B cell (primary cell): ENCODE data around the gene PCMTD2. TPM values are rescaled to one million over a fixed set of nuclear protein-coding genes. Genes with fewer than 3 reads are reported as not detected.
"Not testable (repeated sequence)": the region's sequence is repeated elsewhere in the genome, so short reads cannot be mapped to it uniquely, and the experiment has no call there.

Source experiments
- ATAC-seq: fragments of 200-7000 bp; cut with Tn5 transposase; one replicate; pipeline ENCODE4 v1.10.0; 2021; ENCODE audit warnings: low read depth, mild to moderate bottlenecking, moderate number of reproducible peaks, moderate library complexity
- CTCF ChIA-PET: fragments of 350-600 bp; sonication (Branson Sonifier 250); formaldehyde crosslinking; loops from one replicate; lab custom pipeline; 2021; ENCODE audit warnings: antibody characterized with exemption, inconsistent platforms; lab: Charles Lee
- POLR2A ChIA-PET: fragments of 350-600 bp; sonication (Branson Sonifier 250); formaldehyde crosslinking; loops from one replicate; lab custom pipeline; 2021; ENCODE audit warnings: antibody characterized with exemption; lab: Charles Lee
- DNase-seq: peaks from one replicate; pipeline ENCODE4 v3.0.0; 2013
- H2AFZ ChIP-seq: 2 replicates; pipeline ENCODE4 v1.6.1; 2012; ENCODE audit warnings: mild to moderate bottlenecking, low read depth, low read length; ENCODE audit not compliant: insufficient read depth, poor library complexity, severe bottlenecking
- H3K27ac ChIP-seq, 2 donors: 1 replicate in 1 of 2; 2 replicates in 1 of 2; pipeline ENCODE4 v1.5.1; 2012 to 2013; ENCODE audit warnings: low read length in 2 of 2, mild to moderate bottlenecking in 2 of 2, moderate library complexity in 1 of 2
- H3K27me3 ChIP-seq, 4 experiments: fragments of 200-600 bp in 1 of 4; sonication (generic) in 1 of 4; replicated peaks in 1 of 4; 1 replicate in 2 of 4; 2 replicates in 2 of 4; pipeline versions ENCODE4 v1.6.1 to v1.7.0; 2013 to 2016; ENCODE audit warnings: low read length in 3 of 4, mild to moderate bottlenecking in 2 of 4, mixed read lengths in 1 of 4, moderate library complexity in 1 of 4; ENCODE audit not compliant: insufficient read depth in 4 of 4, control insufficient read depth in 3 of 4; ENCODE audit errors: control extremely low read depth in 1 of 4
- H3K36me3 ChIP-seq, 2 experiments: replicated peaks in 1 of 2; 1 replicate in 1 of 2; 2 replicates in 1 of 2; pipeline versions ENCODE4 v1.6.1 to v1.7.1; 2013; ENCODE audit warnings: low read length in 1 of 2; ENCODE audit not compliant: insufficient read depth in 2 of 2, control insufficient read depth in 1 of 2; ENCODE audit errors: control extremely low read depth in 1 of 2, extremely low read depth in 1 of 2
- H3K4me1 ChIP-seq, 2 donors: fragments of 200-600 bp in 1 of 2; sonication (generic) in 1 of 2; 1 replicate in 1 of 2; 2 replicates in 1 of 2; pipeline versions ENCODE4 v1.5.1 to v1.6.1; 2013 to 2017; ENCODE audit warnings: low read length in 2 of 2; ENCODE audit not compliant: control insufficient read depth in 2 of 2, insufficient read depth in 2 of 2
- H3K4me2 ChIP-seq: replicated peaks from 2 replicates; pipeline ENCODE3; 2012; ENCODE audit warnings: mild to moderate bottlenecking, low read depth, low read length; ENCODE audit not compliant: poor library complexity, severe bottlenecking
- H3K4me3 ChIP-seq, 5 experiments: fragments of 200-600 bp in 1 of 5; sonication (generic) in 1 of 5; 1 replicate in 3 of 5; 2 replicates in 2 of 5; pipeline versions ENCODE4 v1.5.1 to v1.7.0; 2011 to 2016; ENCODE audit warnings: low read length in 4 of 5, mild to moderate bottlenecking in 4 of 5, low read depth in 2 of 5, control low read depth in 1 of 5, moderate library complexity in 1 of 5; ENCODE audit not compliant: insufficient read depth in 1 of 5; ENCODE audit errors: control extremely low read depth in 1 of 5, extremely low read depth in 1 of 5
- H3K79me2 ChIP-seq: fragments of 200-600 bp; sonication (generic); one replicate; pipeline ENCODE4 v1.6.0; 2016; ENCODE audit warnings: low read length; ENCODE audit not compliant: control insufficient read depth, insufficient read depth
- H3K9ac ChIP-seq: fragments of 200-600 bp; sonication (generic); 2 replicates; pipeline ENCODE4 v1.6.1; 2017; ENCODE audit warnings: mild to moderate bottlenecking, low read length, moderate library complexity
- H3K9me3 ChIP-seq, 3 donors: one replicate each; pipeline versions ENCODE4 v1.6.1 to v1.7.1; 2013; ENCODE audit warnings: low read length in 2 of 3; ENCODE audit not compliant: control insufficient read depth in 2 of 3, insufficient read depth in 1 of 3; ENCODE audit errors: control extremely low read depth in 1 of 3
- H4K20me1 ChIP-seq: 2 replicates; pipeline ENCODE4 v1.6.0; 2012; ENCODE audit warnings: mild to moderate bottlenecking, low read length; ENCODE audit not compliant: insufficient read depth, control insufficient read depth, poor library complexity, severe bottlenecking
- H3K27ac Mint-ChIP-seq: one replicate; pipeline ENCODE4 v1.8.0; 2021; ENCODE audit warnings: mixed read lengths
- H3K27me3 Mint-ChIP-seq: one replicate; pipeline ENCODE4 v1.8.0; 2021; ENCODE audit warnings: mixed read lengths
- H3K4me1 Mint-ChIP-seq: one replicate; pipeline ENCODE4 v1.8.0; 2021; ENCODE audit warnings: mixed read lengths
- H3K4me3 Mint-ChIP-seq: one replicate; pipeline ENCODE4 v1.8.0; 2021; ENCODE audit warnings: mixed read lengths
- H3K9me3 Mint-ChIP-seq: one replicate; pipeline ENCODE4 v1.8.0; 2022; ENCODE audit warnings: mixed read lengths; ENCODE audit not compliant: insufficient read depth
- WGBS: methylation state at CpG from one replicate; pipeline ENCODE4 v1.1.5; 2013; ENCODE audit warnings: missing lambda C conversion rate; ENCODE audit not compliant: insufficient coverage; 5-methylcytosine and 5-hydroxymethylcytosine counted together
- intact Hi-C: fragments of 100-400 bp; cut with micrococcal nuclease; formaldehyde crosslinking; loops from one replicate; pipeline ENCODE4 v1.10.0; 2022
- polyA plus RNA-seq: library from polyadenylated mRNA; depleted of rRNA; stranded (reverse); fragments of >200 nt; gene quantifications from 2 replicates; pipeline ENCODE4 v1.2.3, GENCODE V29; 2012
- total RNA-seq, 2 donors: library from RNA; stranded (reverse); fragments of 120-200 nt in 1 of 2; gene quantifications; 1 replicate in 1 of 2; 2 replicates in 1 of 2; pipeline versions ENCODE4 v1.2.3 to v1.2.4, GENCODE V29; 2013 to 2022

The PCMTD2 gene
- total and polyA plus RNA-seq, 2 donors (not counting 1 experiment from before 2014, with no cell fraction given), result 39.8 to 131 TPM

DNA sequence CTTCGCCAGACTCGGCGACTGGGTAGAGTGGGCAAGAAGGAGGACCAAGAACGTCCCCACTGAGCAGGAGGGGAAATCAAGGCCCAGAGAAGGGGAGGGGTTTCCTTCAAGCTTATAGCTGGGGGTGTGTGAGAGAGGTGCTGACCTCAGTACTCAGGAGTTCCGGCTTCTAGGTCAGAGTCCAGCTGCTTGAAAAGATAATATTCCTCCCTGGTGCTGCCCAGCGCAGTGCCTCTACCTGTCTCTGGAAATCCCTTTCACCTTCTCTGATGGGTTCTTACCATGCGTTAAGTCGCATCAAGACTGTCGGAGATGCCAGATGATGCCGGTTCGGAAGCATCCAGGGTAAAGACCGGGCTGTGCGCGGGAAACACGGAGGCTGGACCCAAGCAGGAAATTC, 61.8 kb downstream of the PCMTD2 start:
- peaks cover 18% of the 10 kb centered on the region for H3K27me3 Mint-ChIP-seq
- H3K36me3 ChIP-seq, H3K4me3 ChIP-seq: not testable (repeated sequence)

DNA sequence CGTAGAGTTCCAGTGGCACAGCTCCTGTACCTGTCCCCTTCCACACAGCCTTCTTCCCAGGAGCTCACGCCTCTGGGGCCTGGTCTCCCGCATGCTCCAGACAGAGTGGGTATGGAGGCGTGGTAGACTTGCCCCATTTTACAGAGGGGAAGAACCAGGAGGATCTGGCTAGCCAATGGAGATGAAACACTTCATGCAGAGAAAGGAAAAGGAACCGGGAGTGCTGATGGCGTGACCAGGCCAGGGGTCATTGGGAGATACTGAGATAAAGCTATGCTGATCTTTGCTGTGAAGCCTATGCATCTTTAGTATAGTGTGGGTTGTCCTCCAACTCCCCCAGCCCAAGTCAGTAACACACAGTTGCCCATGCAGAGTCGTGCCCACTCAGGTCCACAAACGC, 62.5 kb downstream of the PCMTD2 start:
- H4K20me1 ChIP-seq, CTCF ChIA-PET, H3K79me2 ChIP-seq, H3K4me3 ChIP-seq, H3K27me3 ChIP-seq, H3K4me1 Mint-ChIP-seq, H2AFZ ChIP-seq, POLR2A ChIA-PET, H3K27ac Mint-ChIP-seq, ATAC-seq, intact Hi-C loops, H3K4me2 ChIP-seq, H3K4me3 Mint-ChIP-seq, H3K9ac ChIP-seq, H3K27ac ChIP-seq, H3K9me3 Mint-ChIP-seq, H3K36me3 ChIP-seq, DNase-seq, H3K4me1 ChIP-seq, H3K9me3 ChIP-seq: not testable (repeated sequence)
- H3K27me3 Mint-ChIP-seq, result peaks cover 24% of the 10 kb centered on the region
- 94% methylated on average over 2 of the region's 8 CpGs for WGBS

More for the DNA sequence above, 61.8 kb downstream of the PCMTD2 start:
- H3K9ac ChIP-seq, H3K27me3 ChIP-seq, H3K9me3 Mint-ChIP-seq, H3K79me2 ChIP-seq, H3K4me2 ChIP-seq, H3K4me1 Mint-ChIP-seq, ATAC-seq, POLR2A ChIA-PET, H2AFZ ChIP-seq, H3K9me3 ChIP-seq, H3K4me3 Mint-ChIP-seq, H4K20me1 ChIP-seq, H3K27ac ChIP-seq, DNase-seq, H3K4me1 ChIP-seq, H3K27ac Mint-ChIP-seq, CTCF ChIA-PET, intact Hi-C loops: not testable (repeated sequence)
- 82% methylated on average over 4 of the region's 15 CpGs for WGBS

DNA sequence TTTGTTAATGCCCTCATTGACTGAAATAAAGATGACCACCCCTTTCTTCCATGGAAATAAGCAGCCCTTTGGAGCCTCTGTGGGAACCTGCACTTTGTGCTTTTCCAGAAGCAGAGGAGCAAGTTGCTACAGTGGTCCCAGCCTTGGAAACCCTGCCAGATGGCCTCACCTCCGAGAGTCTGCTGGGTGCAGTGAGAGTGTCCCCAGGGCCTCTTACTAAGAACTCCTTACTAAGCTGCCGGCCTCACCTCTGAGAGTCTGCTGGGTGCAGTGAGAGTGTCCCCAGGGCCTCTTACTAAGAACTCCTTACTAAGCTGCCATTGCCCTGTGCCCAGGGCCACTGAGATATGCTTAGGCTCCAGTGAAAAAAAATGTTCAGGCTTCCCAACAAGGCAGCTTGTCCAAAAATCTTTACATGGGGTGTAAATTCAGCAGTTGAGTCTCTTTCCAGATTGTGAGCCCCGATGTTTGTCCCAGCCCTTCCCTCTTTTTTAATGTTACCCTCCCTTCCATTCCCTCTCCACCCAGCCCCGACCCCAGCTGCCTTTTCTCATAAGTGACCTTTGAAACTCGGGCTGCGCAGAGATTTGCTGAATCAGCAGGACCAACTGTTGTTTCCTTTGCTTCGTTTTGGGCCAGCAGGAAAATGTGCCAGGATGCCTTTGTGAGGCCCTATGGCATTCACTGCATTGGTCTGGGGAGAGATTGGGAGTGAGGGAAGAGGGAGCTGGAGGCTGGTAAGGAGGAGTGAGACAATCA, 66.7 kb downstream of the PCMTD2 start:
- H3K4me1 ChIP-seq, CTCF ChIA-PET, POLR2A ChIA-PET, H3K4me3 ChIP-seq, H3K4me3 Mint-ChIP-seq, H3K27ac Mint-ChIP-seq, DNase-seq, H3K4me1 Mint-ChIP-seq, intact Hi-C loops, H4K20me1 ChIP-seq, H3K27ac ChIP-seq, H3K9ac ChIP-seq, H3K36me3 ChIP-seq, H3K9me3 Mint-ChIP-seq, H2AFZ ChIP-seq, H3K79me2 ChIP-seq, ATAC-seq, H3K27me3 ChIP-seq, H3K9me3 ChIP-seq, H3K4me2 ChIP-seq: not testable (repeated sequence)
- H3K27me3 Mint-ChIP-seq, result peaks cover 44% of the 10 kb centered on the region
- WGBS, result 66% methylated on average over 5 of the region's 7 CpGs
